GM12878 (cell line): Measurements from ENCODE around the gene RBM45. TPM values are rescaled to one million over a fixed set of nuclear protein-coding genes. Genes with fewer than 3 reads are reported as not detected.
A peak's percentile ranks its signal among the peaks of the same experiment; 100 is the strongest.

Experiments used
- ATF7 ChIP-seq: fragments of 450-650 bp; IDR thresholded peaks from 2 replicates; pipeline ENCODE4 v1.6.1; 2016; ENCODE audit warnings: low read depth, mild to moderate bottlenecking
- DPF2 ChIP-seq: fragments of 450-650 bp; IDR thresholded peaks from 2 replicates; pipeline ENCODE4 v1.6.1; 2017; ENCODE audit warnings: mild to moderate bottlenecking
- HDAC6 ChIP-seq: fragments of 200-600 bp; sonication (generic); IDR thresholded peaks from one replicate; pipeline ENCODE4 v1.8.0; 2017; ENCODE audit warnings: antibody characterized with exemption; ENCODE audit not compliant: unreplicated experiment
- MYC ChIP-seq: IDR thresholded peaks from 2 replicates; pipeline ENCODE4 v1.6.1; 2011; ENCODE audit warnings: mild to moderate bottlenecking, low read length, moderate library complexity, inconsistent platforms; ENCODE audit not compliant: insufficient read depth, insufficient replicate concordance, insufficient read length, severe bottlenecking
- NFYB ChIP-seq: IDR thresholded peaks from 2 replicates; pipeline ENCODE4 v1.6.1; 2011; ENCODE audit warnings: low read depth, mild to moderate bottlenecking, low read length, improper control_type of control experiment, moderate library complexity; ENCODE audit not compliant: insufficient read depth
- POLR2A ChIP-seq: IDR thresholded peaks from 2 replicates; pipeline ENCODE4 v1.6.1; 2011; ENCODE audit warnings: low read depth, mild to moderate bottlenecking, low read length
- POLR2AphosphoS2 ChIP-seq: IDR thresholded peaks from 2 replicates; pipeline ENCODE4 v1.6.1; 2011; ENCODE audit warnings: low read depth, mild to moderate bottlenecking, low read length, improper control_type of control experiment, moderate library complexity
- SIN3A ChIP-seq: IDR thresholded peaks from 2 replicates; pipeline ENCODE4 v1.6.1; 2012; ENCODE audit warnings: low read depth, low read length, improper control_type of control experiment
- TARDBP ChIP-seq: IDR thresholded peaks from 2 replicates; pipeline ENCODE4 v1.6.1; 2016; ENCODE audit warnings: borderline replicate concordance
- ZBED1 ChIP-seq: IDR thresholded peaks from 2 replicates; pipeline ENCODE4 v1.6.1; 2016; ENCODE audit warnings: borderline replicate concordance
- polyA plus RNA-seq, 11 experiments: library from polyadenylated mRNA; depleted of rRNA in 4 of 11; unstranded in 6 of 11; stranded (reverse) in 5 of 11; fragments of >200 nt; fragmentation: Nextera tagmentation in 4 of 11; fragmentation: Illumina TruSeq in 1 of 11; extraction: Ambion mirVana in 4 of 11; extraction: Trizol in 1 of 11; gene quantifications; 1 replicate in 1 of 11; 2 replicates in 10 of 11; pipeline versions ENCODE4 v1.2.1 to v1.2.3, GENCODE V29; 2011 to 2016; ENCODE audit warnings: inconsistent platforms in 2 of 11, missing spikeins in 2 of 11, low read depth in 1 of 11
- total RNA-seq, 4 experiments: library from RNA; depleted of rRNA in 3 of 4; stranded (reverse); fragments of >200 nt in 3 of 4; fragmentation: Illumina TruSeq in 1 of 4; extraction: Trizol in 1 of 4; gene quantifications; 2 replicates each; pipeline versions ENCODE4 v1.2.1 to v1.2.3, GENCODE V29; 2013 to 2021
- TF ChIP-seq, protein P1 (sequence below): IDR thresholded peaks from 2 replicates; pipeline ENCODE4 v1.6.1; 2011; ENCODE audit warnings: low read depth, mild to moderate bottlenecking, low read length, moderate library complexity, borderline replicate concordance; ENCODE audit errors: extremely low read depth
- TF ChIP-seq, protein P2 (sequence below): IDR thresholded peaks from 2 replicates; pipeline ENCODE4 v1.6.1; 2012; ENCODE audit warnings: low read length, inconsistent platforms
- TF ChIP-seq, protein P3 (sequence below): fragments of 450-650 bp; IDR thresholded peaks from 2 replicates; pipeline ENCODE4 v1.6.1; 2017; ENCODE audit warnings: low read depth, mild to moderate bottlenecking, moderate library complexity
- TF ChIP-seq, protein P4 (sequence below): fragments of 450-650 bp; IDR thresholded peaks from 2 replicates; pipeline ENCODE4 v1.6.1; 2017; ENCODE audit warnings: mild to moderate bottlenecking
- TF ChIP-seq, protein P5 (sequence below): fragments of 450-650 bp; formaldehyde crosslinking; IDR thresholded peaks from 2 replicates; pipeline ENCODE4 v1.4.0; 2020; ENCODE audit warnings: mild to moderate bottlenecking, moderate library complexity
- TF ChIP-seq, protein P6 (sequence below): fragments of 450-650 bp; IDR thresholded peaks from 2 replicates; pipeline ENCODE4 v1.6.1; 2014; ENCODE audit warnings: mild to moderate bottlenecking

Gene RBM45
- total and polyA plus RNA-seq, 10 of the 15 experiments (the other 5 are each of a cell fraction or from before 2014, with no cell fraction given) = 6.2 to 21.7 (median 14.6) TPM

DNA sequence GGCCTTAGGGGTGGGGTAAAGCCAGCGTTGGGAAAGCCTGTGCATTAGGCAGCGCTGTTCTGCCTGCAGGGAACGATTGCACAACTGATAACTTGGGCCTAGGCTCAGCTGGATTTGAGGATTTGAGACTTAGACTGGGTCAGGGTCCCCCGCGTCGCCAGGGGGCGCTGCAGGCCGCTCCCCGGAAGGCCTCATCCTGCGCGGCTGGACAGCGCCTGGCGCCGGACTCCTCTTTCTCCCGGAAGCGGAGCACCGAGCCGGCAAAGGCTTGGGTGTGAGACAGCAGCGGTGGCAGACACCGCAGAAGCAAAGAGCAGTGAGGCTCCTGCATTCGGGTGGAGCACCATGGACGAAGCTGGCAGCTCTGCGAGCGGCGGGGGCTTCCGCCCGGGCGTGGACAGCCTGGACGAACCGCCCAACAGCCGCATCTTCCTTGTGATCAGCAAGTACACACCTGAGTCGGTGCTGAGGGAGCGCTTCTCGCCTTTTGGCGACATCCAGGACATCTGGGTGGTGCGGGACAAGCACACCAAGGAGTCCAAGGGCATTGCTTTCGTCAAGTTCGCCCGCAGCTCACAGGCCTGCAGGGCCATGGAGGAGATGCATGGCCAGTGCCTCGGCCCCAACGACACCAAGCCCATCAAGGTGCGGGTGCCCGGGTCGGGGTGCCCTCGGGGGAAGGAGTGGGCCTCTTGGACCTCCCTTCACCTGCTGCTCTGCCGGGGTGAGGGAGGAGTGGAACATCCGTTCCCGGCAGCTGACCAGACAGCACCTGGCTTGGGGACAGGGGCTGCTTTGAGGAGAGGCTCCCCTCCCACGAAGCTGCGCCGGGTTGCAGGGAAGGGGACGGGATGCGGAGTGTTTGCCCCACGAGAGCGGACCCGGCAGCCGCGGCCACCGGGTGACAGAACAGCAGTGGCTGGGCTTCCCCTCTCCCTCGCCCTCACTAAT is at the start of gene RBM45 (continued):
- TF ChIP-seq, protein P1, sequence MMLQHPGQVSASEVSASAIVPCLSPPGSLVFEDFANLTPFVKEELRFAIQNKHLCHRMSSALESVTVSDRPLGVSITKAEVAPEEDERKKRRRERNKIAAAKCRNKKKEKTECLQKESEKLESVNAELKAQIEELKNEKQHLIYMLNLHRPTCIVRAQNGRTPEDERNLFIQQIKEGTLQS = no peak
- TF ChIP-seq, protein P2, sequence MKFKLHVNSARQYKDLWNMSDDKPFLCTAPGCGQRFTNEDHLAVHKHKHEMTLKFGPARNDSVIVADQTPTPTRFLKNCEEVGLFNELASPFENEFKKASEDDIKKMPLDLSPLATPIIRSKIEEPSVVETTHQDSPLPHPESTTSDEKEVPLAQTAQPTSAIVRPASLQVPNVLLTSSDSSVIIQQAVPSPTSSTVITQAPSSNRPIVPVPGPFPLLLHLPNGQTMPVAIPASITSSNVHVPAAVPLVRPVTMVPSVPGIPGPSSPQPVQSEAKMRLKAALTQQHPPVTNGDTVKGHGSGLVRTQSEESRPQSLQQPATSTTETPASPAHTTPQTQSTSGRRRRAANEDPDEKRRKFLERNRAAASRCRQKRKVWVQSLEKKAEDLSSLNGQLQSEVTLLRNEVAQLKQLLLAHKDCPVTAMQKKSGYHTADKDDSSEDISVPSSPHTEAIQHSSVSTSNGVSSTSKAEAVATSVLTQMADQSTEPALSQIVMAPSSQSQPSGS = no peak
- 0 out of 2 replicates have a peak, but pooled peaks have one; percentile 67 for TF ChIP-seq TARDBP
- TF ChIP-seq POLR2A = peak; percentile 96
- TF ChIP-seq MYC = no peak
- TF ChIP-seq, protein P3, sequence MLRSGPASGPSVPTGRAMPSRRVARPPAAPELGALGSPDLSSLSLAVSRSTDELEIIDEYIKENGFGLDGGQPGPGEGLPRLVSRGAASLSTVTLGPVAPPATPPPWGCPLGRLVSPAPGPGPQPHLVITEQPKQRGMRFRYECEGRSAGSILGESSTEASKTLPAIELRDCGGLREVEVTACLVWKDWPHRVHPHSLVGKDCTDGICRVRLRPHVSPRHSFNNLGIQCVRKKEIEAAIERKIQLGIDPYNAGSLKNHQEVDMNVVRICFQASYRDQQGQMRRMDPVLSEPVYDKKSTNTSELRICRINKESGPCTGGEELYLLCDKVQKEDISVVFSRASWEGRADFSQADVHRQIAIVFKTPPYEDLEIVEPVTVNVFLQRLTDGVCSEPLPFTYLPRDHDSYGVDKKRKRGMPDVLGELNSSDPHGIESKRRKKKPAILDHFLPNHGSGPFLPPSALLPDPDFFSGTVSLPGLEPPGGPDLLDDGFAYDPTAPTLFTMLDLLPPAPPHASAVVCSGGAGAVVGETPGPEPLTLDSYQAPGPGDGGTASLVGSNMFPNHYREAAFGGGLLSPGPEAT = no peak
- 0 out of 2 replicates have a peak, but pooled peaks have one; percentile 44 for TF ChIP-seq DPF2
- TF ChIP-seq ZBED1 = no peak
- TF ChIP-seq, protein P4, sequence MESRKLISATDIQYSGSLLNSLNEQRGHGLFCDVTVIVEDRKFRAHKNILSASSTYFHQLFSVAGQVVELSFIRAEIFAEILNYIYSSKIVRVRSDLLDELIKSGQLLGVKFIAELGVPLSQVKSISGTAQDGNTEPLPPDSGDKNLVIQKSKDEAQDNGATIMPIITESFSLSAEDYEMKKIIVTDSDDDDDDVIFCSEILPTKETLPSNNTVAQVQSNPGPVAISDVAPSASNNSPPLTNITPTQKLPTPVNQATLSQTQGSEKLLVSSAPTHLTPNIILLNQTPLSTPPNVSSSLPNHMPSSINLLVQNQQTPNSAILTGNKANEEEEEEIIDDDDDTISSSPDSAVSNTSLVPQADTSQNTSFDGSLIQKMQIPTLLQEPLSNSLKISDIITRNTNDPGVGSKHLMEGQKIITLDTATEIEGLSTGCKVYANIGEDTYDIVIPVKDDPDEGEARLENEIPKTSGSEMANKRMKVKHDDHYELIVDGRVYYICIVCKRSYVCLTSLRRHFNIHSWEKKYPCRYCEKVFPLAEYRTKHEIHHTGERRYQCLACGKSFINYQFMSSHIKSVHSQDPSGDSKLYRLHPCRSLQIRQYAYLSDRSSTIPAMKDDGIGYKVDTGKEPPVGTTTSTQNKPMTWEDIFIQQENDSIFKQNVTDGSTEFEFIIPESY = no peak
- TF ChIP-seq, protein P5, sequence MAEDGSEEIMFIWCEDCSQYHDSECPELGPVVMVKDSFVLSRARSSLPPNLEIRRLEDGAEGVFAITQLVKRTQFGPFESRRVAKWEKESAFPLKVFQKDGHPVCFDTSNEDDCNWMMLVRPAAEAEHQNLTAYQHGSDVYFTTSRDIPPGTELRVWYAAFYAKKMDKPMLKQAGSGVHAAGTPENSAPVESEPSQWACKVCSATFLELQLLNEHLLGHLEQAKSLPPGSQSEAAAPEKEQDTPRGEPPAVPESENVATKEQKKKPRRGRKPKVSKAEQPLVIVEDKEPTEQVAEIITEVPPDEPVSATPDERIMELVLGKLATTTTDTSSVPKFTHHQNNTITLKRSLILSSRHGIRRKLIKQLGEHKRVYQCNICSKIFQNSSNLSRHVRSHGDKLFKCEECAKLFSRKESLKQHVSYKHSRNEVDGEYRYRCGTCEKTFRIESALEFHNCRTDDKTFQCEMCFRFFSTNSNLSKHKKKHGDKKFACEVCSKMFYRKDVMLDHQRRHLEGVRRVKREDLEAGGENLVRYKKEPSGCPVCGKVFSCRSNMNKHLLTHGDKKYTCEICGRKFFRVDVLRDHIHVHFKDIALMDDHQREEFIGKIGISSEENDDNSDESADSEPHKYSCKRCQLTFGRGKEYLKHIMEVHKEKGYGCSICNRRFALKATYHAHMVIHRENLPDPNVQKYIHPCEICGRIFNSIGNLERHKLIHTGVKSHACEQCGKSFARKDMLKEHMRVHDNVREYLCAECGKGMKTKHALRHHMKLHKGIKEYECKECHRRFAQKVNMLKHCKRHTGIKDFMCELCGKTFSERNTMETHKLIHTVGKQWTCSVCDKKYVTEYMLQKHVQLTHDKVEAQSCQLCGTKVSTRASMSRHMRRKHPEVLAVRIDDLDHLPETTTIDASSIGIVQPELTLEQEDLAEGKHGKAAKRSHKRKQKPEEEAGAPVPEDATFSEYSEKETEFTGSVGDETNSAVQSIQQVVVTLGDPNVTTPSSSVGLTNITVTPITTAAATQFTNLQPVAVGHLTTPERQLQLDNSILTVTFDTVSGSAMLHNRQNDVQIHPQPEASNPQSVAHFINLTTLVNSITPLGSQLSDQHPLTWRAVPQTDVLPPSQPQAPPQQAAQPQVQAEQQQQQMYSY (CRISPR knock-in tag) = no peak
- TF ChIP-seq ATF7 = no peak
- peak; percentile 69; the same call in 1 of the 2 replicates for TF ChIP-seq POLR2AphosphoS2
- TF ChIP-seq, protein P6, sequence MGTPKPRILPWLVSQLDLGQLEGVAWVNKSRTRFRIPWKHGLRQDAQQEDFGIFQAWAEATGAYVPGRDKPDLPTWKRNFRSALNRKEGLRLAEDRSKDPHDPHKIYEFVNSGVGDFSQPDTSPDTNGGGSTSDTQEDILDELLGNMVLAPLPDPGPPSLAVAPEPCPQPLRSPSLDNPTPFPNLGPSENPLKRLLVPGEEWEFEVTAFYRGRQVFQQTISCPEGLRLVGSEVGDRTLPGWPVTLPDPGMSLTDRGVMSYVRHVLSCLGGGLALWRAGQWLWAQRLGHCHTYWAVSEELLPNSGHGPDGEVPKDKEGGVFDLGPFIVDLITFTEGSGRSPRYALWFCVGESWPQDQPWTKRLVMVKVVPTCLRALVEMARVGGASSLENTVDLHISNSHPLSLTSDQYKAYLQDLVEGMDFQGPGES = no peak
- no peak for TF ChIP-seq HDAC6
- TF ChIP-seq NFYB = no peak
- TF ChIP-seq SIN3A = no peak; the same call in none of the 2 replicates
